Measurements from ENCODE around the gene FBXO33. TPM values are rescaled to one million over a fixed set of nuclear protein-coding genes. Genes with fewer than 3 reads are reported as not detected.

FBXO33 gene
- total RNA-seq, 2 experiments from 2014 or later, result 94.6 to 97.4 TPM

DNA sequence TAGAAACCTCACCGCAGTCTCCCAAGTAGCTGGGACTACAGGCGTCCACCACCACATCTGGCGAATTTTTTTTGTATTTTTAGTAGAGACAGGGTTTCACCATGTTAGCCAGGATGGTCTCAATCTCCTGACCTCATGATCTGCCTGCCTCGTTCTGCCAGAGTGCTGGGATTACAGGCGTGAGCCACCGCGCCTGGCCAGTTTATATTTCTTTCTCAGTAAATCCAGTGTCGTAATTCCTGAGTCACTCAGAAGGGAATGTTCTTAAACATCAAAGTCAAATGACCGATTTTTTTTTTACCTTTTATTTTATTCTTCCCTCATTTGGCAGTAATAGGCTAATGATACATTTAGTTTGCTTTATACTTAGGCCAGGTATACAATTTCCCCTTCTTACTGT lies 80.5 kb downstream of the FBXO33 start:
- Histone ChIP-seq H3K27ac (ENCODE audit: low read depth in 1 of 2, low read length in 2 of 2) (no peak overlapping the region), H3K4me1 (ENCODE audit: insufficient read depth, low read length) (no peaks in the 10 kb centered on the region), H3K9me3 (ENCODE audit: control insufficient read depth in 1 of 2, insufficient read depth in 1 of 2, low read length in 2 of 2) (peaks cover 0 to 3% of the 10 kb centered on the region in 2 experiments), H3K36me3 (ENCODE audit: insufficient read depth, low read length) (peaks cover 21% of the 10 kb centered on the region), H3K27me3 (ENCODE audit: control insufficient read depth in 1 of 2, insufficient read depth in 2 of 2, low read length in 2 of 2) (no peaks in the 10 kb centered on the region), H3K4me3 (ENCODE audit: low read length) (no peak overlapping the region)
- ATAC-seq (ENCODE audit: poor library complexity) (no peak), DNase-seq (no peak)
- H3K36me3 Mint-ChIP-seq (ENCODE audit: low read depth), result peaks cover 89% of the 10 kb centered on the region
- TF ChIP-seq, protein P1, sequence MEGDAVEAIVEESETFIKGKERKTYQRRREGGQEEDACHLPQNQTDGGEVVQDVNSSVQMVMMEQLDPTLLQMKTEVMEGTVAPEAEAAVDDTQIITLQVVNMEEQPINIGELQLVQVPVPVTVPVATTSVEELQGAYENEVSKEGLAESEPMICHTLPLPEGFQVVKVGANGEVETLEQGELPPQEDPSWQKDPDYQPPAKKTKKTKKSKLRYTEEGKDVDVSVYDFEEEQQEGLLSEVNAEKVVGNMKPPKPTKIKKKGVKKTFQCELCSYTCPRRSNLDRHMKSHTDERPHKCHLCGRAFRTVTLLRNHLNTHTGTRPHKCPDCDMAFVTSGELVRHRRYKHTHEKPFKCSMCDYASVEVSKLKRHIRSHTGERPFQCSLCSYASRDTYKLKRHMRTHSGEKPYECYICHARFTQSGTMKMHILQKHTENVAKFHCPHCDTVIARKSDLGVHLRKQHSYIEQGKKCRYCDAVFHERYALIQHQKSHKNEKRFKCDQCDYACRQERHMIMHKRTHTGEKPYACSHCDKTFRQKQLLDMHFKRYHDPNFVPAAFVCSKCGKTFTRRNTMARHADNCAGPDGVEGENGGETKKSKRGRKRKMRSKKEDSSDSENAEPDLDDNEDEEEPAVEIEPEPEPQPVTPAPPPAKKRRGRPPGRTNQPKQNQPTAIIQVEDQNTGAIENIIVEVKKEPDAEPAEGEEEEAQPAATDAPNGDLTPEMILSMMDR (IDR thresholded peaks at IDR 0.05), result no peak
- no peak overlapping the region for H3K4me3 Mint-ChIP-seq
- intact Hi-C loops (cut with DNase I, micrococcal nuclease), result no loop called here
- H3K27me3 Mint-ChIP-seq, result no peaks in the 10 kb centered on the region
- no peak overlapping the region for H3K27ac Mint-ChIP-seq
- ChIA-PET POLR2A (no interaction called here), CTCF (no interaction called here)
- peaks cover 6% of the 10 kb centered on the region for H3K4me1 Mint-ChIP-seq (ENCODE audit: low read depth)
- H3K9me3 Mint-ChIP-seq, result peaks cover 7% of the 10 kb centered on the region

DNA sequence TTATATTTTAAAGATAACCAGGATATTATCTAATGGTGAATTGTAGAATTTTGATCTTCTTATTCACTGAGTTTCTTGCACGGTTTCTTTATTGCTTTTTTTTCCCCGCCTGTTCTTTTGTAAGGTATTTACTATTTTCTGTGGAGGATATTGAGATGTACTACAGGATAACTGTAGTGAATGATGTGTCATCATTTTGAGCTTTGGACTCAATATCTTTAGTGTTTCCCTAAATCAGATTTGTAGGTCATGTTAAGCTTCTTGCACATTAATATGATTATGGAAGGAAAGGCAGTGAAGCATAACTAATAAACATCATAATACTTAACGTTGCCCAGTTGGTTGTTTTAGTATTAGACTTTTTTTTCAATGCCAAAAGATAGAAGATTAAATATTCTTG lies 81.4 kb downstream of the FBXO33 start:
- Mint-ChIP-seq H3K36me3 (ENCODE audit: low read depth) (peaks cover 86% of the 10 kb centered on the region), H3K27me3 (no peaks in the 10 kb centered on the region), H3K4me1 (ENCODE audit: low read depth) (no peaks in the 10 kb centered on the region), H3K27ac (no peak overlapping the region), H3K9me3 (peaks cover 7% of the 10 kb centered on the region), H3K4me3 (no peak overlapping the region)
- TF ChIP-seq, protein P1 (IDR thresholded peaks at IDR 0.05), result no peak
- ATAC-seq (ENCODE audit: poor library complexity) (no peak), DNase-seq (no peak)
- Histone ChIP-seq H3K36me3 (ENCODE audit: insufficient read depth, low read length) (peaks cover 27% of the 10 kb centered on the region), H3K27me3 (ENCODE audit: control insufficient read depth in 1 of 2, insufficient read depth in 2 of 2, low read length in 2 of 2) (no peaks in the 10 kb centered on the region), H3K9me3 (ENCODE audit: control insufficient read depth in 1 of 2, insufficient read depth in 1 of 2, low read length in 2 of 2) (peaks cover 0 to 3% of the 10 kb centered on the region in 2 experiments), H3K4me1 (ENCODE audit: insufficient read depth, low read length) (no peaks in the 10 kb centered on the region), H3K27ac (ENCODE audit: low read depth in 1 of 2, low read length in 2 of 2) (no peak overlapping the region), H3K4me3 (ENCODE audit: low read length) (no peak overlapping the region)
- POLR2A ChIA-PET, result no interaction called here
- intact Hi-C loops (cut with DNase I, micrococcal nuclease), result no loop called here
- CTCF ChIA-PET, result no interaction called here

Other genes with a start within 250 kb of the FBXO33 start
- 10 to 100 TPM; 21.1 to 24.1 TPM for gene MIA2, start 198.5 kb downstream of the FBXO33 start, total RNA-seq